Activated B cell treated with CpG ODN at 0.5 μM for 24 hours (primary cell): ENCODE measurements around the gene SH3RF3. TPM values are rescaled to one million over a fixed set of nuclear protein-coding genes. Genes with fewer than 3 reads are reported as not detected.

Experiments
- ATAC-seq: fragments of 200-7000 bp; cut with Tn5 transposase; one replicate; pipeline ENCODE4 v1.10.0; 2021; ENCODE audit warnings: low read depth, mild to moderate bottlenecking, moderate library complexity
- CTCF ChIA-PET: fragments of 350-600 bp; sonication (Branson Sonifier 250); formaldehyde crosslinking; loops from one replicate; lab custom pipeline; 2021; ENCODE audit warnings: antibody characterized with exemption; lab: Charles Lee
- POLR2A ChIA-PET: fragments of 350-600 bp; sonication (Branson Sonifier 250); formaldehyde crosslinking; loops from one replicate; lab custom pipeline; 2021; ENCODE audit warnings: antibody characterized with exemption; lab: Charles Lee
- DNase-seq: peaks from one replicate; pipeline ENCODE4 v3.0.0; 2022
- H3K27ac Mint-ChIP-seq: one replicate; pipeline ENCODE4 v1.8.0; 2020; ENCODE audit warnings: mixed read lengths
- H3K27me3 Mint-ChIP-seq: one replicate; pipeline ENCODE4 v1.8.0; 2021; ENCODE audit warnings: mixed read lengths
- H3K36me3 Mint-ChIP-seq: one replicate; pipeline ENCODE4 v1.8.0; 2021; ENCODE audit warnings: low read depth, mixed read lengths
- H3K4me1 Mint-ChIP-seq: one replicate; pipeline ENCODE4 v1.8.0; 2021; ENCODE audit warnings: mixed read lengths
- H3K4me3 Mint-ChIP-seq: one replicate; pipeline ENCODE4 v1.8.0; 2020; ENCODE audit warnings: mild to moderate bottlenecking, mixed read lengths
- H3K9me3 Mint-ChIP-seq: one replicate; pipeline ENCODE4 v1.8.0; 2020; ENCODE audit warnings: mixed read lengths
- intact Hi-C: fragments of 100-400 bp; cut with micrococcal nuclease; formaldehyde crosslinking; loops from one replicate; pipeline ENCODE4 v1.15.1; 2024
- total RNA-seq: library from RNA; stranded (reverse); gene quantifications from 2 replicates; pipeline ENCODE4 v1.2.3, GENCODE V29; 2022
- TF ChIP-seq, protein P1 (sequence below): fragments of 200-600 bp; IDR thresholded peaks from one replicate; pipeline ENCODE4 v1.8.0; 2022; ENCODE audit warnings: antibody characterized with exemption, mild to moderate bottlenecking

Gene SH3RF3
- total RNA-seq, 1 donor from 2014 or later: 0.09 TPM

DNA sequence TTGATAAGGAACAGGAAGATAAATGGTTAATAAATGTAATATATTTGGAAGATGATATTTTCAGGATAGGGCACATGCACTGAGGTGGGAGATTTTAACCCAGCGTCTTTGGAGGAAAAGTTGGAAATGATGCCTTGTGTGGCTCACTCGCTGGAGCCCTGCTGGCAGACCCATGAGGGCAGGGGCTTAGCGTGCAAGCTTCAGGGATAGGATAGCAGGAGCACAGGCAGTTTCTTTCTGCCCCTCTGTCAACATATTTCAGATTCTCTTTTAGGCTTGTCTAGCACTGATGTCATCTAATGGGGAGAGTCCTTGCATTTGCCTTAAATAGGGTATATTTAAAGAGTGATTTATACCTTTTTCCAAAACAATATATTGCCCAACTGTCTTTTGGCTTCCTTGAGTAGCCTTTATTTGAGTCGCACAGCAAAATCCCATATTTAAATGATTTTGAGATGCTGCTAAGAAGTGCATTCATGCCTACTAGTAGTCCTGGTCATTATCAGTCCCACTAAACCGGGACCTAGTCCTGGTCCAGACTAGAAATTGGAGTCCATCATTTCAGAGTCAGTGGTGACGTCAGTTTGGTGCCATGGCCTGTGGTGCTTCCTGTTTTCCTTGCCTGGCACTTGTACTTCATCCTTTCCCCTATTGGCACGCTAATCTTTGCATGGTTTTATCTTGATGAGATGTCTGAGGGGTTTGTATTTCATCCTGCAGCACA, 45.8 kb downstream of the SH3RF3 start:
- Mint-ChIP-seq H3K27ac (no peak overlapping the region), H3K27me3 (peaks cover 8% of the 10 kb centered on the region), H3K4me1 (peaks cover 8% of the 10 kb centered on the region), H3K4me3 (no peak overlapping the region), H3K9me3 (peaks cover 10% of the 10 kb centered on the region), H3K36me3 (no peaks in the 10 kb centered on the region)
- POLR2A ChIA-PET: no interaction called here
- ATAC-seq (no peak), DNase-seq (no peak)
- CTCF ChIA-PET: no interaction called here
- TF ChIP-seq, protein P1, sequence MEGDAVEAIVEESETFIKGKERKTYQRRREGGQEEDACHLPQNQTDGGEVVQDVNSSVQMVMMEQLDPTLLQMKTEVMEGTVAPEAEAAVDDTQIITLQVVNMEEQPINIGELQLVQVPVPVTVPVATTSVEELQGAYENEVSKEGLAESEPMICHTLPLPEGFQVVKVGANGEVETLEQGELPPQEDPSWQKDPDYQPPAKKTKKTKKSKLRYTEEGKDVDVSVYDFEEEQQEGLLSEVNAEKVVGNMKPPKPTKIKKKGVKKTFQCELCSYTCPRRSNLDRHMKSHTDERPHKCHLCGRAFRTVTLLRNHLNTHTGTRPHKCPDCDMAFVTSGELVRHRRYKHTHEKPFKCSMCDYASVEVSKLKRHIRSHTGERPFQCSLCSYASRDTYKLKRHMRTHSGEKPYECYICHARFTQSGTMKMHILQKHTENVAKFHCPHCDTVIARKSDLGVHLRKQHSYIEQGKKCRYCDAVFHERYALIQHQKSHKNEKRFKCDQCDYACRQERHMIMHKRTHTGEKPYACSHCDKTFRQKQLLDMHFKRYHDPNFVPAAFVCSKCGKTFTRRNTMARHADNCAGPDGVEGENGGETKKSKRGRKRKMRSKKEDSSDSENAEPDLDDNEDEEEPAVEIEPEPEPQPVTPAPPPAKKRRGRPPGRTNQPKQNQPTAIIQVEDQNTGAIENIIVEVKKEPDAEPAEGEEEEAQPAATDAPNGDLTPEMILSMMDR: no peak
- intact Hi-C loops: no loop called here

DNA sequence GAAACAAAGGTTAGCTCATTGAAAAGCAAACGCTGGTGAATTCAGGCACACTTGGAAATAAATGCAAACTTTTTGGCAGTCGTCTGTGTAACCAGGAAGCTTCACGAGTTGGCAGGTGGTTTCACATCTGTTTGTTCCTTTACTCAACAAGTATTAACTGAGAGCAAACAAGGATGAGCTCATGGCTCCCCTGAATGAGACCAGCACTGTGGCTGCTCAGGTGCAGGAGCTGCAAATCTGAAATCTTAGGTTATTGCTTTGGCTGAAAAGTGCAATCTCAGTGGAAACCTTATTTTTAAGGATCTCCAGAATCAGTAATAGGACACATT, 46.3 kb downstream of the SH3RF3 start:
- Mint-ChIP-seq H3K4me1 (peaks cover 8% of the 10 kb centered on the region), H3K27me3 (peaks cover 8% of the 10 kb centered on the region), H3K27ac (no peak overlapping the region), H3K36me3 (no peaks in the 10 kb centered on the region), H3K9me3 (peaks cover 10% of the 10 kb centered on the region), H3K4me3 (no peak overlapping the region)
- ATAC-seq: no peak
- CTCF ChIA-PET: no interaction called here
- POLR2A ChIA-PET: no interaction called here
- TF ChIP-seq, protein P1: no peak
- DNase-seq: no peak
- intact Hi-C loops: no loop called here

DNA sequence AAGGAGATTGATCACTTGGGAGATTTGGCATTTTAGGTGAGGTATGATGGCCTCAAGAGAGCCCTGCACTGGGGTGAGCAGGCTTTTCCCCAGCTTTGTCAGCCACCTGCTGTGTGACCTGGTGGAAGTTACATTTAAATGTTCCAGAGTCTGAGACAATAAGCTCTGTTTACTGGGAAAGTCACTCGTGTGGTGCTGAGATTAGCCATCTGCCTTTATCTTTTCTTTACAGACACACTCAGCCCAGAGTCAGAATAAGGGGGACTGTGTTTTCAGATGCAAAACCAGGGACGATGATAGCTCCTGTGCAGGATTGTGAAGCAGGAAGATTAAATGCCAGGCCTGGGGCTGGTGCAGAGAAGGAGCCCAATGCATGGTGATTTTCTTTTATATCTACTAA, 47.9 kb downstream of the SH3RF3 start:
- Mint-ChIP-seq H3K27me3 (peaks cover 7% of the 10 kb centered on the region), H3K4me1 (peaks cover 8% of the 10 kb centered on the region), H3K36me3 (no peaks in the 10 kb centered on the region), H3K9me3 (peaks cover 16% of the 10 kb centered on the region), H3K27ac (no peak overlapping the region), H3K4me3 (no peak overlapping the region)
- no peak for DNase-seq
- intact Hi-C loops: no loop called here
- ChIA-PET CTCF (no interaction called here), POLR2A (no interaction called here)
- ATAC-seq: no peak
- TF ChIP-seq, protein P1: no peak

DNA sequence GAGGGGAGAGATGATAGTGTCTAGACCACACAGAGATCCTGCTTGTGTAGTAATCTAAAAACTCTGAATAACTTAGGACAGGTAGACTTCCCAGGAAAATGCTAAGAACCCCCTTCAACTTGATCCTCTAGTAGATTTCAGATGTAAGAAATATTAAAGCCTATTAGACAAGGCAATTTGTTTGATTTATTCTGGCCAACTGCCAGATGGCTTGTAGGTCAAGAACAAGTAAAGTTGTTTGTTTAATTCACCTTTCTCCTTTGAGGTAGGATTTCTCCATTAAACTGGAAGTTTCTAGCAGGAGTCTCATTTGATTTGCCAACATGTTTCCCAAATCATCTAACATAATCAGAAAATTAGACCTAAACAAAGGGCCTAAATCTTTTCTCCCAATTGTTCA, 48.6 kb downstream of the SH3RF3 start:
- ChIA-PET CTCF (no interaction called here), POLR2A (no interaction called here)
- no peak overlapping the region for H3K27ac Mint-ChIP-seq
- H3K9me3 Mint-ChIP-seq: peaks cover 16% of the 10 kb centered on the region
- no peak overlapping the region for H3K4me3 Mint-ChIP-seq
- DNase-seq (no peak), ATAC-seq (no peak)
- H3K27me3 Mint-ChIP-seq: no peaks in the 10 kb centered on the region
- TF ChIP-seq, protein P1: no peak
- peaks cover 8% of the 10 kb centered on the region for H3K4me1 Mint-ChIP-seq
- intact Hi-C loops: no loop called here
- no peaks in the 10 kb centered on the region for H3K36me3 Mint-ChIP-seq

DNA sequence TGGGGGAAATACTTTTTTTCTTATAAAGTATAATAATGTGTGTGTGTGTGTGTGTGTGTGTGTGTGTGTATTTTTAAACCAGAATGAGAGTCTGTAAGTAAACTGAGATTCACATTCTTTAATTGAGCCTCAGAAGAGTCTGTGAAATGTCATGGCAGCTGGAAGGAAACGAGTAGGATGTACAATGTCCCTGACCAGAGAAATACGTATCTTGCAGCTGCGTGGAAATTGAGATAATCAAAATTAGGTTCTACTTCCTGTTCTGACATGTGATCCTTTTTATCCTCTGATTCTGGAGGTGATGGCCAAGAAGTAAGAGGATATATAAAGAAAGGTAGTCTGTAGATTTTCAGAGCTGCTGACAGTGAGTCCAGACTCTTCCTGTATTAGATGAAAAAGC, 50.0 kb downstream of the SH3RF3 start:
- intact Hi-C loops: no loop called here
- ChIA-PET POLR2A (no interaction called here), CTCF (no interaction called here)
- H3K27me3 Mint-ChIP-seq: no peaks in the 10 kb centered on the region
- no peak for DNase-seq
- H3K27ac Mint-ChIP-seq: no peak overlapping the region
- H3K4me1 Mint-ChIP-seq: peaks cover 8% of the 10 kb centered on the region
- ATAC-seq: no peak
- H3K4me3 Mint-ChIP-seq: no peak overlapping the region
- H3K36me3 Mint-ChIP-seq: no peaks in the 10 kb centered on the region
- peaks cover 16% of the 10 kb centered on the region for H3K9me3 Mint-ChIP-seq
- TF ChIP-seq, protein P1: no peak
